Measurements from ENCODE around the gene PUM1. TPM values are rescaled to one million over a fixed set of nuclear protein-coding genes. Genes with fewer than 3 reads are reported as not detected.

Gene PUM1
- total and polyA plus RNA-seq, 2 of the 4 experiments (the other 2 are of a cell fraction): 75.4 to 137 TPM

- Histone ChIP-seq H3K23ac (ENCODE audit: low read depth, low read length) (no peak overlapping the region), H3K27ac (ENCODE audit: insufficient read depth, low read length) (no peak overlapping the region), H3K4me2 (ENCODE audit: low read depth, low read length) (no peak overlapping the region), H4K91ac (ENCODE audit: insufficient read depth, low read depth, low read length) (no peak overlapping the region), H4K8ac (ENCODE audit: low read depth in 2 of 2, low read length in 2 of 2) (no peak overlapping the region), H2AK9ac (replicated peaks; ENCODE audit: low read depth, low read length, poor library complexity) (no peak overlapping the region), H3K4ac (ENCODE audit: low read depth, low read length) (no peak overlapping the region), H4K5ac (ENCODE audit: low read depth, low read length) (no peak overlapping the region), H2BK20ac (ENCODE audit: low read depth, low read length) (no peak overlapping the region), H3K9me1 (ENCODE audit: insufficient read depth, low read length) (peaks cover 49% of the 10 kb centered on the region), H2AK5ac (ENCODE audit: low read depth, low read length) (no peak overlapping the region), H3K4me3 (ENCODE audit: insufficient read depth, low read depth, low read length) (no peak overlapping the region), H3K4me1 (ENCODE audit: control insufficient read depth, insufficient read depth, low read length) (peaks cover 56% of the 10 kb centered on the region), H3K18ac (ENCODE audit: low read depth, low read length) (no peak overlapping the region), H3K9ac (ENCODE audit: low read depth, low read length) (no peak overlapping the region), H4K20me1 (ENCODE audit: insufficient read depth, low read length) (peaks cover 88% of the 10 kb centered on the region), H3K14ac (replicated peaks; ENCODE audit: low read depth, low read length) (no peak overlapping the region), H2BK120ac (ENCODE audit: low read depth, low read length) (no peak overlapping the region), H3K56ac (ENCODE audit: extremely low read depth, insufficient read depth, low read length) (no peak overlapping the region), H2BK15ac (ENCODE audit: low read depth, low read length) (no peak overlapping the region), H2BK5ac (ENCODE audit: low read depth, low read length, poor library complexity, severe bottlenecking) (no peak overlapping the region), H3K9me3 (ENCODE audit: control insufficient read depth, insufficient read depth, low read length) (no peaks in the 10 kb centered on the region), H3K27me3 (ENCODE audit: control insufficient read depth, insufficient read depth, low read length) (no peaks in the 10 kb centered on the region), H2AFZ (replicated peaks; ENCODE audit: low read length, poor library complexity) (no peak overlapping the region), H3K36me3 (ENCODE audit: control insufficient read depth, insufficient read depth, low read length) (no peaks in the 10 kb centered on the region; the same call in 1 of the 2 replicates), H3K79me1 (ENCODE audit: low read depth in 1 of 2, low read length in 2 of 2) (peaks cover 53 to 94% of the 10 kb centered on the region in 2 experiments)
- in situ Hi-C loops (cut with MboI; ENCODE audit: low sequenced_read_pairs): no loop called here
- ATAC-seq (ENCODE audit: low read depth) (no peak), DNase-seq (no peak)
- BruUV-seq (replicated peaks): no TSS peak
- no peak for TF ChIP-seq BHLHE40 (IDR thresholded peaks at IDR 0.05; ENCODE audit: low read depth, low read length)
- no peak for TF ChIP-seq USF2 (IDR thresholded peaks at IDR 0.05; ENCODE audit: low read depth, low read length)
- TF ChIP-seq MAZ (IDR thresholded peaks at IDR 0.05; ENCODE audit: borderline replicate concordance, low read depth, low read length): no peak
- no peak for TF ChIP-seq CTCF (conservative IDR thresholded peaks at IDR 0.05; ENCODE audit: low read depth, low read length)
- no peak for TF ChIP-seq FOS (IDR thresholded peaks at IDR 0.05; ENCODE audit: low read depth, low read length)
- no peak for TF ChIP-seq MAFK (IDR thresholded peaks at IDR 0.05; ENCODE audit: low read depth, low read length)
- no peak for TF ChIP-seq RAD21 (IDR thresholded peaks at IDR 0.05; ENCODE audit: low read length)
- no peak for TF ChIP-seq CEBPB (IDR thresholded peaks at IDR 0.05; ENCODE audit: low read depth, low read length)
- TF ChIP-seq CHD1 (IDR thresholded peaks at IDR 0.05; ENCODE audit: low read depth, low read length): no peak
- no peak for TF ChIP-seq RFX5 (IDR thresholded peaks at IDR 0.05; ENCODE audit: low read depth, low read length)
- TF ChIP-seq ELK1 (IDR thresholded peaks at IDR 0.05; ENCODE audit: borderline replicate concordance, low read depth, low read length): no peak
- no peak for TF ChIP-seq NFE2L2 (IDR thresholded peaks at IDR 0.05; ENCODE audit: low read depth, low read length)
- POLR2A ChIA-PET (ENCODE audit: unreplicated experiment): no interaction called here
- dilution Hi-C loops (cut with HindIII; ENCODE audit: low sequenced_read_pairs, unreplicated experiment): no loop called here
- WGBS, 2 experiments (ENCODE audit: extremely low coverage in 2 of 2, insufficient read length in 1 of 2): 95% methylated on average over 3 of the region's 5 CpGs; no CpG with 5 or more reads in 1 of the 2 experiments
- CTCF ChIA-PET: no interaction called here
- intact Hi-C loops (cut with micrococcal nuclease): no loop called here
Observed at GRCh38 chr1:30891227-30891552, 174.3 kb downstream of the PUM1 start.

Data from IMR-90 (cell line).